H9 (cell line): ENCODE results near the gene MAN2C1. TPM values are rescaled to one million over a fixed set of nuclear protein-coding genes. Genes with fewer than 3 reads are reported as not detected.

Experiments
- DNase-seq: peaks from one replicate; pipeline ENCODE4 v3.0.0-alpha.2; 2017
- H2AFZ ChIP-seq: one replicate; pipeline ENCODE4 v1.6.1; 2013; ENCODE audit warnings: mild to moderate bottlenecking, low read length, control low read depth, moderate library complexity
- H2AK5ac ChIP-seq: 2 replicates; pipeline ENCODE4 v1.6.1; 2013; ENCODE audit warnings: low read length, control low read depth, mixed read lengths; ENCODE audit not compliant: insufficient read length
- H2BK120ac ChIP-seq: one replicate; pipeline ENCODE4 v1.6.1; 2013; ENCODE audit warnings: low read depth, mild to moderate bottlenecking, low read length, control low read depth, inconsistent platforms; ENCODE audit not compliant: poor library complexity, severe bottlenecking
- H2BK12ac ChIP-seq: 2 replicates; pipeline ENCODE4 v1.6.1; 2013; ENCODE audit warnings: low read length, control low read depth, mixed read lengths, low read depth; ENCODE audit not compliant: insufficient read length
- H2BK15ac ChIP-seq: 2 replicates; pipeline ENCODE4 v1.6.1; 2013; ENCODE audit warnings: low read depth, low read length, control low read depth
- H2BK20ac ChIP-seq: one replicate; pipeline ENCODE4 v1.6.1; 2013; ENCODE audit warnings: low read depth, mild to moderate bottlenecking, low read length, control low read depth, inconsistent platforms; ENCODE audit not compliant: poor library complexity, severe bottlenecking
- H2BK5ac ChIP-seq: 2 replicates; pipeline ENCODE4 v1.6.1; 2013; ENCODE audit warnings: low read length, control low read depth, mixed read lengths; ENCODE audit not compliant: insufficient read length
- H3K14ac ChIP-seq: 2 replicates; pipeline ENCODE4 v1.6.1; 2013; ENCODE audit warnings: low read length, control low read depth; ENCODE audit not compliant: insufficient read depth
- H3K18ac ChIP-seq: 2 replicates; pipeline ENCODE4 v1.6.1; 2013; ENCODE audit warnings: low read depth, mild to moderate bottlenecking, mixed read lengths, low read length, control low read depth; ENCODE audit not compliant: insufficient read length
- H3K23ac ChIP-seq: 2 replicates; pipeline ENCODE4 v1.6.1; 2013; ENCODE audit warnings: low read length, control low read depth, mixed read lengths, low read depth; ENCODE audit not compliant: insufficient read length
- H3K23me2 ChIP-seq: 2 replicates; pipeline ENCODE4 v1.6.1; 2013; ENCODE audit warnings: low read depth, mild to moderate bottlenecking, mixed read lengths, low read length, control low read depth; ENCODE audit not compliant: insufficient read length, poor library complexity, severe bottlenecking
- H3K27ac ChIP-seq: 2 replicates; pipeline ENCODE4 v1.5.1; 2013; ENCODE audit warnings: low read length, control low read depth, mixed read lengths, low read depth; ENCODE audit not compliant: insufficient read length
- H3K27me3 ChIP-seq: 2 replicates; pipeline ENCODE4 v1.6.1; 2013; ENCODE audit warnings: low read length, control low read depth, inconsistent platforms; ENCODE audit not compliant: insufficient read depth
- H3K4ac ChIP-seq: 2 replicates; pipeline ENCODE4 v1.6.1; 2013; ENCODE audit warnings: low read depth, mild to moderate bottlenecking, control low read depth, inconsistent platforms, low read length, moderate library complexity
- H3K4me1 ChIP-seq: 2 replicates; pipeline ENCODE4 v1.6.1; 2013; ENCODE audit warnings: low read length, control low read depth, inconsistent platforms; ENCODE audit not compliant: insufficient read depth
- H3K4me2 ChIP-seq: 2 replicates; pipeline ENCODE4 v1.6.1; 2013; ENCODE audit warnings: low read length, control low read depth, mixed read lengths; ENCODE audit not compliant: insufficient read length, insufficient read depth
- H3K56ac ChIP-seq: 2 replicates; pipeline ENCODE4 v1.6.1; 2013; ENCODE audit warnings: low read depth, mild to moderate bottlenecking, mixed read lengths, low read length, control low read depth; ENCODE audit not compliant: insufficient read length
- H3K79me1 ChIP-seq: 2 replicates; pipeline ENCODE4 v1.6.1; 2013; ENCODE audit warnings: low read depth, mild to moderate bottlenecking, moderate library complexity, low read length, control low read depth, inconsistent platforms; ENCODE audit not compliant: insufficient read depth, poor library complexity, severe bottlenecking
- H3K79me2 ChIP-seq: 2 replicates; pipeline ENCODE4 v1.6.1; 2013; ENCODE audit warnings: low read length, control low read depth, inconsistent platforms; ENCODE audit not compliant: insufficient read depth
- H3K9ac ChIP-seq: 2 replicates; pipeline ENCODE4 v1.6.1; 2013; ENCODE audit warnings: low read length, control low read depth, mixed read lengths; ENCODE audit not compliant: insufficient read length; ENCODE audit errors: extremely low read depth
- H3K9me3 ChIP-seq: one replicate; pipeline ENCODE4 v1.6.1; 2013; ENCODE audit warnings: low read depth, low read length, inconsistent platforms; ENCODE audit not compliant: control insufficient read depth
- H3T11ph ChIP-seq: one replicate; pipeline ENCODE4 v1.6.1; 2013; ENCODE audit warnings: mild to moderate bottlenecking, low read length, control low read depth, inconsistent platforms
- H4K20me1 ChIP-seq: one replicate; pipeline ENCODE4 v1.6.1; 2013; ENCODE audit not compliant: control insufficient read depth, insufficient read length, insufficient read depth
- H4K5ac ChIP-seq: 2 replicates; pipeline ENCODE4 v1.6.1; 2013; ENCODE audit warnings: low read depth, mild to moderate bottlenecking, mixed read lengths, low read length, control low read depth; ENCODE audit not compliant: insufficient read length
- H4K8ac ChIP-seq: replicated peaks from 2 replicates; pipeline ENCODE4 v1.6.1; 2013; ENCODE audit warnings: low read length, control low read depth, mixed read lengths, low read depth; ENCODE audit not compliant: insufficient read length
- H4K91ac ChIP-seq: 2 replicates; pipeline ENCODE4 v1.6.1; 2013; ENCODE audit warnings: low read depth, mild to moderate bottlenecking, moderate library complexity, mixed read lengths, low read length, control low read depth; ENCODE audit not compliant: insufficient read length
- H3K27ac Mint-ChIP-seq, 3 experiments: 2 replicates in 2 of 3; 3 replicates in 1 of 3; pipeline ENCODE4 v1.8.0; 2020 to 2021; ENCODE audit warnings: mixed read lengths in 3 of 3, mild to moderate bottlenecking in 1 of 3, moderate library complexity in 1 of 3
- H3K27me3 Mint-ChIP-seq: 2 replicates; pipeline ENCODE4 v1.8.0; 2021; ENCODE audit warnings: low read depth, mild to moderate bottlenecking, moderate library complexity, mixed read lengths
- H3K36me3 Mint-ChIP-seq, 3 experiments: 2 replicates in 2 of 3; 3 replicates in 1 of 3; pipeline ENCODE4 v1.8.0; 2020 to 2021; ENCODE audit warnings: low read depth in 3 of 3, mixed read lengths in 3 of 3; ENCODE audit not compliant: insufficient read depth in 1 of 3
- H3K4me1 Mint-ChIP-seq, 2 experiments: 2 replicates each; pipeline ENCODE4 v1.8.0; 2020; ENCODE audit warnings: mixed read lengths in 2 of 2
- H3K4me3 Mint-ChIP-seq, 2 experiments: 2 replicates in 1 of 2; 3 replicates in 1 of 2; pipeline ENCODE4 v1.8.0; 2020 to 2021; ENCODE audit warnings: mild to moderate bottlenecking in 2 of 2, mixed read lengths in 2 of 2, moderate library complexity in 1 of 2
- H3K9me3 Mint-ChIP-seq, 2 experiments: 2 replicates in 1 of 2; 3 replicates in 1 of 2; pipeline ENCODE4 v1.8.0; 2020; ENCODE audit warnings: mild to moderate bottlenecking in 2 of 2, mixed read lengths in 2 of 2, moderate library complexity in 1 of 2
- CTCF ChIP-seq: fragments of 200-600 bp; sonication (generic); conservative IDR thresholded peaks from 3 replicates; pipeline ENCODE4 v1.8.0; 2021; ENCODE audit warnings: antibody characterized with exemption, mild to moderate bottlenecking
- WGBS: extraction: QIAGEN DNeasy Blood & Tissue Kit; methylation state at CpG from one replicate; pipeline ENCODE4 v1.1.7; 2013; ENCODE audit warnings: missing lambda C conversion rate, low lambda C conversion rate, mixed read lengths; ENCODE audit not compliant: insufficient read length; ENCODE audit errors: extremely low coverage; 5-methylcytosine and 5-hydroxymethylcytosine counted together
- total RNA-seq: library from RNA; stranded (reverse); gene quantifications from 2 replicates; pipeline ENCODE4 v1.2.1, GENCODE V29; 2021

Gene MAN2C1
- total RNA-seq, 1 experiment from 2014 or later: 112 TPM

GRCh38 chr15:75397494-75397893 is 29.1 kb upstream of the MAN2C1 start:
- Mint-ChIP-seq H3K4me3 (no peak overlapping the region), H3K36me3 (peaks cover 35 to 90% (median 79%) of the 10 kb centered on the region in 3 experiments; a peak in 6 of 7 replicates), H3K9me3 (no peaks in the 10 kb centered on the region), H3K4me1 (no peaks in the 10 kb centered on the region), H3K27me3 (no peaks in the 10 kb centered on the region), H3K27ac (no peak overlapping the region)
- Histone ChIP-seq H2BK5ac (no peak overlapping the region), H4K20me1 (no peaks in the 10 kb centered on the region), H3K23ac (no peak overlapping the region), H4K91ac (no peak overlapping the region), H3K23me2 (no peaks in the 10 kb centered on the region), H3K18ac (no peak overlapping the region), H2BK120ac (no peak overlapping the region), H3K9me3 (no peaks in the 10 kb centered on the region), H4K8ac (no peak overlapping the region), H2BK20ac (no peak overlapping the region), H3K4me2 (no peak overlapping the region), H3K14ac (no peak overlapping the region), H3K4ac (no peak overlapping the region), H3K56ac (no peak overlapping the region), H3K27ac (no peak overlapping the region), H4K5ac (no peak overlapping the region), H3K9ac (no peak overlapping the region), H2BK15ac (no peak overlapping the region), H3K79me1 (no peaks in the 10 kb centered on the region), H3K4me1 (no peaks in the 10 kb centered on the region), H3T11ph (no peak overlapping the region), H2AFZ (no peak overlapping the region), H3K79me2 (no peaks in the 10 kb centered on the region), H3K27me3 (no peaks in the 10 kb centered on the region), H2AK5ac (no peak overlapping the region), H2BK12ac (no peak overlapping the region)
- no CpG with 5 or more reads among the region's 2 CpGs for WGBS
- no peak for DNase-seq
- TF ChIP-seq CTCF: no peak
